HEK293 (cell line): ENCODE measurements around the gene HAO1.

Experiments
- CTCF ChIA-PET: fragments of 350-600 bp; formaldehyde crosslinking; extraction: SDS; loops from one replicate; lab custom pipeline; 2021; ENCODE audit warnings: antibody characterized with exemption; lab: Yijun Ruan, JAX
- POLR2A ChIA-PET: fragments of 300-600 bp; formaldehyde crosslinking; extraction: SDS; loops from one replicate; lab custom pipeline; 2020; ENCODE audit warnings: antibody characterized with exemption, inconsistent platforms; lab: Yijun Ruan, JAX
- H3K27ac ChIP-seq: fragments of 200-500 bp; sonication (Bioruptor generic); 2 replicates; pipeline ENCODE4 v1.5.1; 2014; ENCODE audit warnings: low read depth, low read length, control low read depth, inconsistent platforms; ENCODE audit errors: extremely low read depth
- H3K36me3 ChIP-seq, 2 experiments: fragments of 200-500 bp in 1 of 2; sonication (Bioruptor generic) in 1 of 2; 1 replicate in 1 of 2; 2 replicates in 1 of 2; pipeline ENCODE4 v1.5.1; 2014 to 2017; ENCODE audit warnings: inconsistent platforms in 2 of 2, low read length in 2 of 2; ENCODE audit not compliant: control insufficient read depth in 2 of 2, insufficient read depth in 1 of 2
- H3K4me1 ChIP-seq: fragments of 200-500 bp; sonication (Bioruptor generic); 2 replicates; pipeline ENCODE4 v1.5.1; 2014; ENCODE audit warnings: mild to moderate bottlenecking, low read length, inconsistent platforms; ENCODE audit not compliant: control insufficient read depth, insufficient read depth
- H3K4me3 ChIP-seq: 2 replicates; pipeline ENCODE4 v1.5.1; 2011; ENCODE audit warnings: low read depth, mild to moderate bottlenecking, control low read depth, low read length, moderate library complexity
- H3K9me3 ChIP-seq: fragments of 200-500 bp; sonication (Bioruptor generic); 2 replicates; pipeline ENCODE4 v1.5.1; 2014; ENCODE audit warnings: low read depth, low read length, inconsistent platforms; ENCODE audit not compliant: control insufficient read depth, insufficient read depth
- BCL11B ChIP-seq: fragments of 450-650 bp; formaldehyde crosslinking; IDR thresholded peaks from 2 replicates; pipeline ENCODE4 v1.5.1; 2016; ENCODE audit warnings: low read depth, missing biosample characterization, missing genetic modification characterization
- IKZF3 ChIP-seq: fragments of 450-650 bp; IDR thresholded peaks from 2 replicates; pipeline ENCODE4 v1.5.0; 2018; ENCODE audit warnings: missing biosample characterization, mild to moderate bottlenecking, missing genetic modification characterization, moderate library complexity
- MYNN ChIP-seq: fragments of 450-650 bp; formaldehyde crosslinking; IDR thresholded peaks from 2 replicates; pipeline ENCODE4 v1.5.1; 2016; ENCODE audit warnings: missing biosample characterization, missing genetic modification characterization, borderline replicate concordance
- MZF1 ChIP-seq: fragments of 450-650 bp; formaldehyde crosslinking; IDR thresholded peaks from 2 replicates; pipeline ENCODE4 v1.5.1; 2017; ENCODE audit warnings: missing biosample characterization, missing genetic modification characterization, borderline replicate concordance
- WT1 ChIP-seq: fragments of 450-650 bp; formaldehyde crosslinking; IDR thresholded peaks from 2 replicates; pipeline ENCODE4 v1.5.1; 2016; ENCODE audit warnings: missing biosample characterization, missing genetic modification characterization
- ZEB2 ChIP-seq: fragments of 450-650 bp; formaldehyde crosslinking; IDR thresholded peaks from 2 replicates; pipeline ENCODE4 v1.5.1; 2016; ENCODE audit warnings: missing biosample characterization, missing genetic modification characterization
- ZNF10 ChIP-seq: fragments of 450-650 bp; formaldehyde crosslinking; IDR thresholded peaks from 2 replicates; pipeline ENCODE4 v1.5.1; 2017; ENCODE audit warnings: missing biosample characterization, missing genetic modification characterization
- ZNF133 ChIP-seq: fragments of 450-650 bp; formaldehyde crosslinking; IDR thresholded peaks from 2 replicates; pipeline ENCODE4 v1.5.1; 2016; ENCODE audit warnings: missing biosample characterization, missing genetic modification characterization
- ZNF335 ChIP-seq: fragments of 450-650 bp; formaldehyde crosslinking; conservative IDR thresholded peaks from 2 replicates; pipeline ENCODE4 v1.5.1; 2016; ENCODE audit warnings: missing biosample characterization, missing genetic modification characterization
- ZNF362 ChIP-seq: fragments of 450-650 bp; formaldehyde crosslinking; IDR thresholded peaks from 2 replicates; pipeline ENCODE4 v1.5.1; 2016; ENCODE audit warnings: missing biosample characterization, missing genetic modification characterization
- ZNF366 ChIP-seq: fragments of 450-650 bp; formaldehyde crosslinking; conservative IDR thresholded peaks from 2 replicates; pipeline ENCODE4 v1.5.1; 2016; ENCODE audit warnings: missing biosample characterization, missing genetic modification characterization
- ZNF37A ChIP-seq: fragments of 450-650 bp; IDR thresholded peaks from 2 replicates; pipeline ENCODE4 v1.5.1; 2018; ENCODE audit warnings: missing biosample characterization, missing genetic modification characterization
- ZNF510 ChIP-seq: fragments of 450-650 bp; formaldehyde crosslinking; IDR thresholded peaks from 2 replicates; pipeline ENCODE4 v1.5.1; 2018; ENCODE audit warnings: mild to moderate bottlenecking, missing genetic modification characterization, missing biosample characterization; ENCODE audit not compliant: insufficient replicate concordance
- ZNF513 ChIP-seq: fragments of 450-650 bp; IDR thresholded peaks from 2 replicates; pipeline ENCODE4 v1.5.1; 2018; ENCODE audit warnings: missing biosample characterization, missing genetic modification characterization
- ZNF521 ChIP-seq: fragments of 450-650 bp; formaldehyde crosslinking; IDR thresholded peaks from 2 replicates; pipeline ENCODE4 v1.5.1; 2017; ENCODE audit warnings: missing biosample characterization, mild to moderate bottlenecking, missing genetic modification characterization
- ZNF629 ChIP-seq: fragments of 450-650 bp; formaldehyde crosslinking; IDR thresholded peaks from 2 replicates; pipeline ENCODE4 v1.5.1; 2017; ENCODE audit warnings: missing biosample characterization, missing genetic modification characterization
- ZNF701 ChIP-seq: fragments of 450-650 bp; formaldehyde crosslinking; IDR thresholded peaks from 2 replicates; pipeline ENCODE4 v1.5.1; 2016; ENCODE audit warnings: missing biosample characterization, missing genetic modification characterization
- TF ChIP-seq, protein P1 (sequence below): fragments of 450-650 bp; formaldehyde crosslinking; IDR thresholded peaks from 2 replicates; pipeline ENCODE4 v1.5.0; 2017; ENCODE audit warnings: missing biosample characterization, missing genetic modification characterization, borderline replicate concordance
- TF ChIP-seq, protein P2 (sequence below): fragments of 450-650 bp; formaldehyde crosslinking; IDR thresholded peaks from 2 replicates; pipeline ENCODE4 v1.5.1; 2016; ENCODE audit warnings: missing biosample characterization, missing genetic modification characterization

Gene HAO1

DNA sequence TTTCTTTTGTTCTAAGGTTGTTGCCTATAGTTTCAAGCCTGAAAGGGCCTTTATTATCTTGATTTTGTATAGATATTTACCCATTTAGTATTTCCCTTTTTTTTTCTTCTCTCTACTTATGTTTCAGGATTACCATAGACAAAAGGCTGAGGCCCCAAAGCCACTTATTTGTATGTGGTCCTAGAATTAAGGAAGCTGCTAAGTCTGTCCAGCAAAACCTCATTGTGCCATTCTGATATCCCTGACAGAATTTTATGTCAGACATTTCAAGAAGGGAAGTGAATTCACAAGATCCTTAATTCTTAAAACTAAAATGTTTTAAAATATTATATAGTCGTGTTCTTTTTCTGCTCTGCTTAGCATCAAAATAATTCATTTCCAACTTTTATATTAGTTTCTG, 6.9 kb downstream of the HAO1 start:
- ChIA-PET CTCF (interaction anchor here (1.5 to 6.1 kb wide), 2 partner anchors 456 to 788 kb away, joined by 3 to 115 read pairs; no protein-coding TSS in a partner anchor), POLR2A (no interaction called here)

GRCh38 chr20:7930343-7930742, 9.9 kb downstream of the HAO1 start:
- Histone ChIP-seq H3K27ac (no peak overlapping the region), H3K4me3 (no peak overlapping the region), H3K9me3 (no peaks in the 10 kb centered on the region), H3K4me1 (no peaks in the 10 kb centered on the region)
- ChIA-PET CTCF (interaction anchor here (0.6 to 2.1 kb wide), 3 partner anchors 246 to 791 kb away, joined by 3 to 12 read pairs (median 4); no protein-coding TSS in a partner anchor), POLR2A (no interaction called here)
- TF ChIP-seq ZNF133 (no peak), ZNF366 (tag by site-specific recombination) (no peak), BCL11B (tag by site-specific recombination) (no peak), MZF1 (tag by site-specific recombination) (no peak), ZNF629 (tag by site-specific recombination) (no peak), ZEB2 (no peak)
- TF ChIP-seq, protein P1, sequence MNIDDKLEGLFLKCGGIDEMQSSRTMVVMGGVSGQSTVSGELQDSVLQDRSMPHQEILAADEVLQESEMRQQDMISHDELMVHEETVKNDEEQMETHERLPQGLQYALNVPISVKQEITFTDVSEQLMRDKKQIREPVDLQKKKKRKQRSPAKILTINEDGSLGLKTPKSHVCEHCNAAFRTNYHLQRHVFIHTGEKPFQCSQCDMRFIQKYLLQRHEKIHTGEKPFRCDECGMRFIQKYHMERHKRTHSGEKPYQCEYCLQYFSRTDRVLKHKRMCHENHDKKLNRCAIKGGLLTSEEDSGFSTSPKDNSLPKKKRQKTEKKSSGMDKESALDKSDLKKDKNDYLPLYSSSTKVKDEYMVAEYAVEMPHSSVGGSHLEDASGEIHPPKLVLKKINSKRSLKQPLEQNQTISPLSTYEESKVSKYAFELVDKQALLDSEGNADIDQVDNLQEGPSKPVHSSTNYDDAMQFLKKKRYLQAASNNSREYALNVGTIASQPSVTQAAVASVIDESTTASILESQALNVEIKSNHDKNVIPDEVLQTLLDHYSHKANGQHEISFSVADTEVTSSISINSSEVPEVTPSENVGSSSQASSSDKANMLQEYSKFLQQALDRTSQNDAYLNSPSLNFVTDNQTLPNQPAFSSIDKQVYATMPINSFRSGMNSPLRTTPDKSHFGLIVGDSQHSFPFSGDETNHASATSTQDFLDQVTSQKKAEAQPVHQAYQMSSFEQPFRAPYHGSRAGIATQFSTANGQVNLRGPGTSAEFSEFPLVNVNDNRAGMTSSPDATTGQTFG, result no peak
- TF ChIP-seq, all 188 proteins: peak for 0
- no peaks in the 10 kb centered on the region for H3K36me3 ChIP-seq

More for the DNA sequence above, 6.9 kb downstream of the HAO1 start:
- Histone ChIP-seq H3K36me3 (no peaks in the 10 kb centered on the region), H3K4me3 (no peak overlapping the region), H3K27ac (no peak overlapping the region), H3K9me3 (no peaks in the 10 kb centered on the region), H3K4me1 (no peaks in the 10 kb centered on the region)
- TF ChIP-seq MYNN (tag by site-specific recombination) (no peak), ZNF37A (tag by site-specific recombination) (no peak), IKZF3 (tag by site-specific recombination) (no peak), ZNF362 (no peak), ZNF335 (tag by site-specific recombination) (no peak), WT1 (tag by site-specific recombination) (no peak), ZNF10 (tag by site-specific recombination) (no peak), ZNF510 (tag by site-specific recombination) (no peak), ZNF521 (tag by site-specific recombination) (no peak), ZNF513 (no peak), ZNF701 (no peak)
- TF ChIP-seq, protein P2, sequence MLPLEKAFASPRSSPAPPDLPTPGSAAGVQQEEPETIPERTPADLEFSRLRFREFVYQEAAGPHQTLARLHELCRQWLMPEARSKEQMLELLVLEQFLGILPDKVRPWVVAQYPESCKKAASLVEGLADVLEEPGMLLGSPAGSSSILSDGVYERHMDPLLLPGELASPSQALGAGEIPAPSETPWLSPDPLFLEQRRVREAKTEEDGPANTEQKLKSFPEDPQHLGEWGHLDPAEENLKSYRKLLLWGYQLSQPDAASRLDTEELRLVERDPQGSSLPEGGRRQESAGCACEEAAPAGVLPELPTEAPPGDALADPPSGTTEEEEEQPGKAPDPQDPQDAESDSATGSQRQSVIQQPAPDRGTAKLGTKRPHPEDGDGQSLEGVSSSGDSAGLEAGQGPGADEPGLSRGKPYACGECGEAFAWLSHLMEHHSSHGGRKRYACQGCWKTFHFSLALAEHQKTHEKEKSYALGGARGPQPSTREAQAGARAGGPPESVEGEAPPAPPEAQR (tag by site-specific recombination), result no peak
